Measurements from ENCODE around the gene ANKLE2.
"Not testable (repeated sequence)": the region's sequence is repeated elsewhere in the genome, so short reads cannot be mapped to it uniquely, and the experiment has no call there.

ANKLE2 gene

GRCh38 chr12:132777614-132778013 lies 16.0 kb upstream of the ANKLE2 start:
- no peak overlapping the region for H3K9ac ChIP-seq (ENCODE audit: low read length)
- no peak overlapping the region for H3K27ac ChIP-seq (ENCODE audit: low read length, poor library complexity, severe bottlenecking)
- H4K8ac ChIP-seq (ENCODE audit: low read length): no peak overlapping the region
- peak overlapping the region; percentile 54 for H4K91ac ChIP-seq (ENCODE audit: low read length)
- no peak overlapping the region for H2BK5ac ChIP-seq (ENCODE audit: low read depth, low read length, poor library complexity, severe bottlenecking)
- H3K4me1 ChIP-seq (ENCODE audit: control insufficient read depth, insufficient read depth, low read depth, low read length): no peaks in the 10 kb centered on the region
- no peak for DNase-seq
- 98% methylated on average over 20 of the region's 20 CpGs for WGBS
- no peak overlapping the region for H3K4me3 ChIP-seq (ENCODE audit: insufficient read depth in 1 of 2, low read depth in 1 of 2, low read length in 2 of 2)
- H3K9me3 ChIP-seq (ENCODE audit: control insufficient read depth, low read length): no peaks in the 10 kb centered on the region
- H2BK12ac ChIP-seq (ENCODE audit: low read length in 2 of 2): no peak overlapping the region
- no peak overlapping the region for H2AK5ac ChIP-seq (ENCODE audit: low read length, severe bottlenecking)
- peaks cover 35% of the 10 kb centered on the region for H3K79me1 ChIP-seq (replicated peaks; ENCODE audit: low read length, poor library complexity, severe bottlenecking)
- no peak overlapping the region for H3K14ac ChIP-seq (ENCODE audit: low read length in 2 of 2)
- H2AFZ ChIP-seq (ENCODE audit: low read depth, low read length): no peak overlapping the region
- H3K23ac ChIP-seq (ENCODE audit: low read length in 2 of 2): no peak overlapping the region
- no peak overlapping the region for H3K18ac ChIP-seq (ENCODE audit: low read depth in 1 of 2, low read length in 2 of 2)
- H2BK120ac ChIP-seq (ENCODE audit: low read depth, low read length): no peak overlapping the region
- no peak overlapping the region for H2BK15ac ChIP-seq (ENCODE audit: low read depth, poor library complexity, severe bottlenecking)
- H3K4me2 ChIP-seq (ENCODE audit: low read length, poor library complexity, severe bottlenecking): no peak overlapping the region
- H3K4ac ChIP-seq (ENCODE audit: low read depth in 1 of 2, low read length in 2 of 2): no peak overlapping the region
- H3K36me3 ChIP-seq (ENCODE audit: control insufficient read depth in 1 of 2, insufficient read depth in 2 of 2, low read depth in 1 of 2, low read length in 2 of 2): peaks cover 92 to 94% of the 10 kb centered on the region in 2 experiments
- no peaks in the 10 kb centered on the region for H3K27me3 ChIP-seq (ENCODE audit: control insufficient read depth in 1 of 2, insufficient read depth in 1 of 2, low read length in 2 of 2)

- H2AK5ac ChIP-seq (ENCODE audit: low read length, severe bottlenecking): no peak overlapping the region
- no peak overlapping the region for H4K8ac ChIP-seq (ENCODE audit: low read length)
- H3K36me3 ChIP-seq (ENCODE audit: control insufficient read depth in 1 of 2, insufficient read depth in 2 of 2, low read depth in 1 of 2, low read length in 2 of 2): peaks cover 92 to 93% of the 10 kb centered on the region in 2 experiments
- H2AFZ ChIP-seq (ENCODE audit: low read depth, low read length): no peak overlapping the region
- no peak overlapping the region for H3K4me2 ChIP-seq (ENCODE audit: low read length, poor library complexity, severe bottlenecking)
- H3K27ac ChIP-seq (ENCODE audit: low read length, poor library complexity, severe bottlenecking): no peak overlapping the region
- H2BK12ac ChIP-seq (ENCODE audit: low read length in 2 of 2): peak overlapping the region in 1 of 2 experiments; percentile 37
- H3K18ac ChIP-seq (ENCODE audit: low read depth in 1 of 2, low read length in 2 of 2): no peak overlapping the region
- no peaks in the 10 kb centered on the region for H3K27me3 ChIP-seq (ENCODE audit: control insufficient read depth in 1 of 2, insufficient read depth in 1 of 2, low read length in 2 of 2)
- H2BK15ac ChIP-seq (ENCODE audit: low read depth, poor library complexity, severe bottlenecking): no peak overlapping the region
- H2BK120ac ChIP-seq (ENCODE audit: low read depth, low read length): no peak overlapping the region
- no peak for DNase-seq
- no peaks in the 10 kb centered on the region for H3K9me3 ChIP-seq (ENCODE audit: control insufficient read depth, low read length)
- no peak overlapping the region for H3K14ac ChIP-seq (ENCODE audit: low read length in 2 of 2)
- no peak overlapping the region for H3K4ac ChIP-seq (ENCODE audit: low read depth in 1 of 2, low read length in 2 of 2)
- no peak overlapping the region for H2BK5ac ChIP-seq (ENCODE audit: low read depth, low read length, poor library complexity, severe bottlenecking)
- no peak overlapping the region for H4K91ac ChIP-seq (ENCODE audit: low read length)
- H3K23ac ChIP-seq (ENCODE audit: low read length in 2 of 2): no peak overlapping the region
- H3K4me3 ChIP-seq (ENCODE audit: insufficient read depth in 1 of 2, low read depth in 1 of 2, low read length in 2 of 2): no peak overlapping the region
- peaks cover 31% of the 10 kb centered on the region for H3K79me1 ChIP-seq (replicated peaks; ENCODE audit: low read length, poor library complexity, severe bottlenecking)
- H3K9ac ChIP-seq (ENCODE audit: low read length): no peak overlapping the region
- no peaks in the 10 kb centered on the region for H3K4me1 ChIP-seq (ENCODE audit: control insufficient read depth, insufficient read depth, low read depth, low read length)
- 94% methylated on average over 29 of the region's 29 CpGs for WGBS
These were observed 15.4 kb upstream of the ANKLE2 start for GRCh38 chr12:132776816-132777568.

- not testable (repeated sequence) for H3K27me3 ChIP-seq (ENCODE audit: control insufficient read depth in 1 of 2, insufficient read depth in 1 of 2, low read length in 2 of 2); H2BK120ac ChIP-seq (ENCODE audit: low read depth, low read length)
- 85% methylated on average over 12 of the region's 12 CpGs for WGBS
These were observed 14.6 kb upstream of the ANKLE2 start for GRCh38 chr12:132776230-132776625.

GRCh38 chr12:132775502-132776229 lies 14.0 kb upstream of the ANKLE2 start:
- 96% methylated on average over 24 of the region's 24 CpGs for WGBS
- no peaks in the 10 kb centered on the region for H3K9me3 ChIP-seq (ENCODE audit: control insufficient read depth, low read length)
- H3K27me3 ChIP-seq (ENCODE audit: control insufficient read depth in 1 of 2, insufficient read depth in 1 of 2, low read length in 2 of 2): no peaks in the 10 kb centered on the region
- no peak overlapping the region for H2AK5ac ChIP-seq (ENCODE audit: low read length, severe bottlenecking)
- H3K4me1 ChIP-seq (ENCODE audit: control insufficient read depth, insufficient read depth, low read depth, low read length): peaks cover 5% of the 10 kb centered on the region
- H3K9ac ChIP-seq (ENCODE audit: low read length): no peak overlapping the region
- H3K23ac ChIP-seq (ENCODE audit: low read length in 2 of 2): no peak overlapping the region
- peaks cover 30% of the 10 kb centered on the region for H3K79me1 ChIP-seq (replicated peaks; ENCODE audit: low read length, poor library complexity, severe bottlenecking)
- no peak overlapping the region for H3K27ac ChIP-seq (ENCODE audit: low read length, poor library complexity, severe bottlenecking)
- H2BK15ac ChIP-seq (ENCODE audit: low read depth, poor library complexity, severe bottlenecking): no peak overlapping the region
- peaks cover 88 to 93% of the 10 kb centered on the region in 2 experiments for H3K36me3 ChIP-seq (ENCODE audit: control insufficient read depth in 1 of 2, insufficient read depth in 2 of 2, low read depth in 1 of 2, low read length in 2 of 2)
- no peak overlapping the region for H3K4ac ChIP-seq (ENCODE audit: low read depth in 1 of 2, low read length in 2 of 2)
- H3K4me3 ChIP-seq (ENCODE audit: insufficient read depth in 1 of 2, low read depth in 1 of 2, low read length in 2 of 2): no peak overlapping the region
- H2BK120ac ChIP-seq (ENCODE audit: low read depth, low read length): no peak overlapping the region
- no peak overlapping the region for H3K4me2 ChIP-seq (ENCODE audit: low read length, poor library complexity, severe bottlenecking)
- no peak overlapping the region for H2BK12ac ChIP-seq (ENCODE audit: low read length in 2 of 2)
- H2AFZ ChIP-seq (ENCODE audit: low read depth, low read length): no peak overlapping the region
- no peak overlapping the region for H4K8ac ChIP-seq (ENCODE audit: low read length)
- no peak overlapping the region for H3K14ac ChIP-seq (ENCODE audit: low read length in 2 of 2)
- no peak overlapping the region for H2BK5ac ChIP-seq (ENCODE audit: low read depth, low read length, poor library complexity, severe bottlenecking)
- no peak overlapping the region for H3K18ac ChIP-seq (ENCODE audit: low read depth in 1 of 2, low read length in 2 of 2)
- no peak for DNase-seq
- no peak overlapping the region for H4K91ac ChIP-seq (ENCODE audit: low read length)

More at GRCh38 chr12:132776230-132776625, 14.6 kb upstream of the ANKLE2 start:
- H3K9ac ChIP-seq (ENCODE audit: low read length); H2BK15ac ChIP-seq (ENCODE audit: low read depth, poor library complexity, severe bottlenecking); H2BK12ac ChIP-seq (ENCODE audit: low read length in 2 of 2); H2AK5ac ChIP-seq (ENCODE audit: low read length, severe bottlenecking); H3K18ac ChIP-seq (ENCODE audit: low read depth in 1 of 2, low read length in 2 of 2); H4K91ac ChIP-seq (ENCODE audit: low read length); H4K8ac ChIP-seq (ENCODE audit: low read length); H3K14ac ChIP-seq (ENCODE audit: low read length in 2 of 2); H2BK5ac ChIP-seq (ENCODE audit: low read depth, low read length, poor library complexity, severe bottlenecking); H3K27ac ChIP-seq (ENCODE audit: low read length, poor library complexity, severe bottlenecking); H3K4ac ChIP-seq (ENCODE audit: low read depth in 1 of 2, low read length in 2 of 2); H3K4me3 ChIP-seq (ENCODE audit: insufficient read depth in 1 of 2, low read depth in 1 of 2, low read length in 2 of 2); H3K23ac ChIP-seq (ENCODE audit: low read length in 2 of 2); DNase-seq; H3K4me1 ChIP-seq (ENCODE audit: control insufficient read depth, insufficient read depth, low read depth, low read length); H3K4me2 ChIP-seq (ENCODE audit: low read length, poor library complexity, severe bottlenecking); H2AFZ ChIP-seq (ENCODE audit: low read depth, low read length); H3K9me3 ChIP-seq (ENCODE audit: control insufficient read depth, low read length): not testable (repeated sequence)
- Histone ChIP-seq H3K36me3 (ENCODE audit: control insufficient read depth in 1 of 2, insufficient read depth in 2 of 2, low read depth in 1 of 2, low read length in 2 of 2) (peaks cover 92 to 93% of the 10 kb centered on the region in 2 experiments), H3K79me1 (replicated peaks; ENCODE audit: low read length, poor library complexity, severe bottlenecking) (peaks cover 32% of the 10 kb centered on the region)
